NCI-H2029 (cell line): ENCODE measurements around the gene RCAN1.
"Not testable (repeated sequence)": the region's sequence is repeated elsewhere in the genome, so short reads cannot be mapped to it uniquely, and the experiment has no call there.

ENCODE experiments used
- DNase-seq: peaks from one replicate; lab custom pipeline; 2025; lab: John Stamatoyannopoulos, UW

Gene RCAN1

GRCh38 chr21:34514576-34515115 lies 100.3 kb downstream of the RCAN1 start:
- no peak for DNase-seq

GRCh38 chr21:34513129-34513675 lies 101.7 kb downstream of the RCAN1 start:
- no peak for DNase-seq

GRCh38 chr21:34511787-34512455 lies 103.0 kb downstream of the RCAN1 start, which contains the start of gene KCNE1:
KCNE1 (minus strand) TSS chr21:34512210; CDS start chr21:34449634, 62,576 bp downstream.
- DNase-seq, result no peak

- no peak for DNase-seq
These were observed 103.7 kb downstream of the RCAN1 start for GRCh38 chr21:34511181-34511580.

- DNase-seq, result peak; percentile 63
These were observed 104.5 kb downstream of the RCAN1 start for GRCh38 chr21:34510148-34511142.

- DNase-seq, result no peak
These were observed 105.8 kb downstream of the RCAN1 start for GRCh38 chr21:34509151-34509550.

GRCh38 chr21:34504595-34504994 lies 110.3 kb downstream of the RCAN1 start:
- no peak for DNase-seq

GRCh38 chr21:34502480-34503106 lies 112.3 kb downstream of the RCAN1 start:
- DNase-seq, result no peak

GRCh38 chr21:34501716-34502115 lies 113.2 kb downstream of the RCAN1 start:
- no peak for DNase-seq

GRCh38 chr21:34500191-34500590 lies 114.7 kb downstream of the RCAN1 start:
- no peak for DNase-seq

- no peak for DNase-seq
These were observed 115.8 kb downstream of the RCAN1 start for GRCh38 chr21:34499116-34499515.

GRCh38 chr21:34498623-34499022 lies 116.3 kb downstream of the RCAN1 start:
- DNase-seq, result peak; percentile 85

- not testable (repeated sequence) for DNase-seq
These were observed 131.1 kb downstream of the RCAN1 start for GRCh38 chr21:34483854-34484253.

GRCh38 chr21:34483435-34483834 lies 131.5 kb downstream of the RCAN1 start:
- DNase-seq, result not testable (repeated sequence)

GRCh38 chr21:34467333-34467732 lies 147.6 kb downstream of the RCAN1 start:
- DNase-seq, result not testable (repeated sequence)
